SU-DHL-6 (cell line): Measurements from ENCODE around the gene S100G.

Source experiments
- EZH2phosphoT487 ChIP-seq: fragments of 200-600 bp; sonication (generic), shearing (Covaris generic); conservative IDR thresholded peaks from 2 replicates; pipeline ENCODE4 v1.6.1; 2018; ENCODE audit warnings: mild to moderate bottlenecking, antibody characterized with exemption, low read length, moderate library complexity, mixed read lengths
- TF ChIP-seq, protein P1 (sequence below): fragments of 200-600 bp; sonication (generic); IDR thresholded peaks from one replicate; pipeline ENCODE4 v1.5.1; 2017; ENCODE audit warnings: antibody characterized with exemption, mild to moderate bottlenecking, low read length, moderate library complexity; ENCODE audit not compliant: insufficient read depth, poor library complexity, severe bottlenecking

DNA sequence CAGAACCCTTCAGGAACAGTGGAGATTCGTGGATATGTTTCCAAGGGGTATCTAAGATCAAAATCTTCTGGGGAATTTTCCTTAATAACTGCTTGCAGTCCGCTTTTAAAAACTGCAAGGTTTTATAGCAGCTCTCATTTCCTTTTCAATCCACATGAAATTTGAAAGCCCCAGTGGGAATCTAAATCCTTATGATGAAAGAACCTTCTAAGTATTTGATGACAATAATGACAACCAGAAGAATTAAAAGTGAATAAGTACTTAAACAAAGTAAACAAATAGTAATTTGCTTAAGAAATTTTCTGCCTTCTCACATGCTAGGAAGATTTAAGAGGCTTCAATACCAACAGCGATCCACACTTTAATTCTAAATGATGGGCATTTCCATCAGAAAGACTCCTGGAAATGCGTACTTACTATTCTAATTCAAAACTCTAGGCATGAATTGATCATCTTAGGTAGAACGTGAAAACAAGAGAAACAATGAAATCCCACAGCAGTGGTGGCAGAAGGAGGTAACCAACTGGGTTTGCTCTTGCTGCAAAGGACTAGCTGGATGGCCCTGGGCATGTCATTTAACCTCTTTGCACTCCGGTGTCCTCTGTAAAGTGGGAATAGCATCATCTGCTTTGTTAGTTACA, 37.6 kb upstream of the S100G start:
- TF ChIP-seq, protein P1, sequence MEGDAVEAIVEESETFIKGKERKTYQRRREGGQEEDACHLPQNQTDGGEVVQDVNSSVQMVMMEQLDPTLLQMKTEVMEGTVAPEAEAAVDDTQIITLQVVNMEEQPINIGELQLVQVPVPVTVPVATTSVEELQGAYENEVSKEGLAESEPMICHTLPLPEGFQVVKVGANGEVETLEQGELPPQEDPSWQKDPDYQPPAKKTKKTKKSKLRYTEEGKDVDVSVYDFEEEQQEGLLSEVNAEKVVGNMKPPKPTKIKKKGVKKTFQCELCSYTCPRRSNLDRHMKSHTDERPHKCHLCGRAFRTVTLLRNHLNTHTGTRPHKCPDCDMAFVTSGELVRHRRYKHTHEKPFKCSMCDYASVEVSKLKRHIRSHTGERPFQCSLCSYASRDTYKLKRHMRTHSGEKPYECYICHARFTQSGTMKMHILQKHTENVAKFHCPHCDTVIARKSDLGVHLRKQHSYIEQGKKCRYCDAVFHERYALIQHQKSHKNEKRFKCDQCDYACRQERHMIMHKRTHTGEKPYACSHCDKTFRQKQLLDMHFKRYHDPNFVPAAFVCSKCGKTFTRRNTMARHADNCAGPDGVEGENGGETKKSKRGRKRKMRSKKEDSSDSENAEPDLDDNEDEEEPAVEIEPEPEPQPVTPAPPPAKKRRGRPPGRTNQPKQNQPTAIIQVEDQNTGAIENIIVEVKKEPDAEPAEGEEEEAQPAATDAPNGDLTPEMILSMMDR = no peak
- TF ChIP-seq EZH2phosphoT487 = no peak
